HG03139 (cell line): ENCODE data around the gene COL20A1.
"Not testable (repeated sequence)": the region's sequence is repeated elsewhere in the genome, so short reads cannot be mapped to it uniquely, and the experiment has no call there.

Experiments
- ATAC-seq: cut with Tn5 transposase; IDR thresholded peaks from one replicate; pipeline ENCODE4 v1.9.1; 2021; ENCODE audit not compliant: unreplicated experiment

COL20A1 gene

GRCh38 chr20:63290136-63290676, 2.8 kb upstream of the COL20A1 start:
- ATAC-seq: no peak

DNA sequence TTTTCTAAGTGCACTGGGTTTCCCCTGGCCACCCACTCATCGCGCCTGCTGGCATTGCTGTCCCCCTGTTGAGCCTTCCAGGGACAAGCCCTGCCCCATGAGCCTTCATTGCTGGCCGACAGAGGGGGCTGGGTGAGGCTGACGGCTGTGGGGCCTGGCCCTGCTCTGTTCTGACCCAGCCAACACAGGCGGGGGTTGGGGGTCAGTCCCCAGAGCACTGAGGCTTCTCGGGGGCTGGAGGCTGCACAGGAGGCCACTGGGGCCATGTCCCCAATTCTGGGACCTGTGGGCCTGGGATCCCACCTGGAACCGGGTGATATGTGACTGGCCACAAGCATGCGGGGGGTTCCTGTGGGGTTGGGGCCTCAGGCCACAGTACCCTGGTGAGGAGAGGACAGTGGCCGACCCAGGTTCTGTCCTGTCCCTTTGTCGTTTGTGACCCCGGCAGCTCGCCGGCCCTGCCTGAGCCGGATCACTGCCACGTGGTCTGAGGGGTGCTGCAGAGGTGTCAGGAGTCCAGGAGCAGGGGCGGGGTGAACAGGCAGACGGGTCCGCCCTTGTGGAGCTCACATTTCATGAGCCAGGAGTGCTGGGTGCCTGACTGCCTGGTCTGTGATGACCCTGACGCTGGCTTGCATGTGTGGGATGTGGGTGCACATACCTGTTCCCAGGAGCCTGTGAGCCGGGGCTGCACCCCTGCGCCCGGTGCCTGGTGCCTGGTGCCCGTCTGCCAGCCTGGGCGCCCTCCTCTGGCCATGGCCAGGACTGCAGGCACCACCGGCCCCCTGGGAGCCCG, 2.1 kb upstream of the COL20A1 start:
- no peak for ATAC-seq

- ATAC-seq: no peak
Observed at GRCh38 chr20:63291811-63292210, 1.2 kb upstream of the COL20A1 start.

- no peak for ATAC-seq
Observed at GRCh38 chr20:63292292-63292701, 689 bp upstream of the COL20A1 start.

DNA sequence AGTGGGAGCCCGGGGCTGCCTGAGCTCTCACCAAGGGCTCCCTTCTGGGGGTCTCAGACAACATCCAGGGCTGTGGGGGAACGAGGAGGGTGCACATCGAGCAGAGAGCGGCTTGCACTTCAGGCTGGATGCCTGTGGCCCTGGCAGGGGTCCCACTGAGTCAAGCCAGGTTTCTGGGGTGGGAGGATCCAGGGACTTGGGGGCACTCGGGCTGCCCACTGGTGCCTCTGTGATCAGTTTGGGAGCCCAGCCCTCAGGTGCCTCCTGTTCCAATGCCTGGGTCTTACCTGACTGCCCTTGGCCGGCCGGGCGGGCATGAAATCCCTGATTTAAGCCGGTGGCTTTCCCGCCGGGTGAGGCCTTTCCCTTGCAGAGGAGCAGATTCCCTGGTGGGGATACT, 470 bp downstream of the COL20A1 start:
- ATAC-seq: no peak

- ATAC-seq: no peak
Observed at GRCh38 chr20:63293871-63294535, 1.0 kb downstream of the COL20A1 start.

DNA sequence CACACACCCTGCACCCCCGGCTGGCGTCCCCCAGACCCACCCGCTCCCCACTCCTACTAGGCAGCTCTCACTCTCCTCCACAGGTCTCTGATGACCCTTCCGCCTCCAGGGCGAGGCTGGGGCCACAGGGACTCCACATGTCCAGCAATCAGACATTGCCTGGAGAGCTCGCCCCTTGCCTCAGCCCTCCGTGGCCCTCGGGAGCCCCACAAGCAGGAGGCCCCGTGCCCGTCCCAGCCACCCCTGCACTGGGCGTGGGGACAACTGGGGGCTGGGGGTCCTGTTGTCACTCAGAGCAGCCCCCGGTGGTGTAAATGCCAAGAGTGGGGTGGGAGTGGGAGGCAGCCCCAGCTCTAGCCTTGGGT, 1.5 kb downstream of the COL20A1 start:
- ATAC-seq: no peak

DNA sequence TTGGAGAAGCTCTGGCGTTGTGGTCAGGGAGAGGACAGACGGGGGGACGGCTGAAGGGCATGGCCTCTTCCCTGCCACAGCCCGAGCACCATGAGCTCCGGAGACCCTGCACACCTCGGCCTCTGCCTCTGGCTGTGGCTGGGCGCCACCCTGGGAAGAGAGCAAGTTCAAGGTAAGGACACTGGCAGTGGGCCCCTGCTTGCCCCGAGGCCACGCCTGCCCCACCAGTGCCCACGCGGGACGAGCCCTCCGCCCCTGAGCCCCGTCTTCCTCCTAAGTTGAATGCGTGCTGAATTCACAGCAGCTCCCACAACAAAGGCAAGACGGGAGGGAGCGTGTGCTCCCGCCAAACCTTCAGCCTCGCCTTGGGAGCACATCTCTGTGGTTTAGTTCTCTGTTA, 2.0 kb downstream of the COL20A1 start:
- ATAC-seq: no peak

DNA sequence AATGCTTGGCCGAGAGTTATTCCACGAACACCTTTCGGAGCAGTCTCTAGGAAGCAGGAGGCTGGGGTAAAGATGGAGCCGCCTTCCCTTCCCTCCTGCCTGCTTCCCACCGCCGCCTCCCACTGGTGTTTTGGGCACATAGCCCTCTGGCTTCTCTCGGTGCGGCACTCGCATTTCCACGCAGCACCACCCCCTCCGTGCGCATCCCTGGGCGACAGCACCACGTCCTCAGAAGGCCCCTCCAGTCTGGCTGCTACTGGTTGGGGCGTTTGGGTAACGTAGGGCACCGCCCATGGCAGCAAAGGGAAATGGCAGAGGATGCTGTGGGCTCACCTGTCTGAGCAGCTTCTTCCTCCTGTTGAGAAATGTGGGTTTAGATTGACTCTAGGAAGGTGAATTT, 2.4 kb downstream of the COL20A1 start:
- no peak for ATAC-seq

DNA sequence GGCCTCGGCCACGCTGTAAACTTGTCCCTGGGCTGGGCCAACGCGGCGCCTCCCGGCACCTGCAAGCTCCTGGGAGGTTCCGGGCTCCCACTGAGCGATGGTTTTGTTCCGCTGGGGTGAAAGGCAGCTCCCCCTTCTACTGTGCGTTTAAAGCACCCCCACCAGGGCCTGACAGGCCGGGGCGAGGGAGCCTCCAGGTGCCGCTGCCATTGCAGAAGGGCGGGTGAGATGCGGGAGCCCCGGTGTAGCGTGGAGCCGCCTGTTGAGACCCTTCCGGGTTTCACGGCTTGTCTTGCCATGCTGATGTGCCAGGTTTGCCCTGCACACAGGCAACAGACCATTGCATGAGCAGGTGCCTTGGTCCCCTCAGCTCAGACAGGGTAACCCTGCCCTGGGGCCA, 2.9 kb downstream of the COL20A1 start:
- ATAC-seq: no peak

DNA sequence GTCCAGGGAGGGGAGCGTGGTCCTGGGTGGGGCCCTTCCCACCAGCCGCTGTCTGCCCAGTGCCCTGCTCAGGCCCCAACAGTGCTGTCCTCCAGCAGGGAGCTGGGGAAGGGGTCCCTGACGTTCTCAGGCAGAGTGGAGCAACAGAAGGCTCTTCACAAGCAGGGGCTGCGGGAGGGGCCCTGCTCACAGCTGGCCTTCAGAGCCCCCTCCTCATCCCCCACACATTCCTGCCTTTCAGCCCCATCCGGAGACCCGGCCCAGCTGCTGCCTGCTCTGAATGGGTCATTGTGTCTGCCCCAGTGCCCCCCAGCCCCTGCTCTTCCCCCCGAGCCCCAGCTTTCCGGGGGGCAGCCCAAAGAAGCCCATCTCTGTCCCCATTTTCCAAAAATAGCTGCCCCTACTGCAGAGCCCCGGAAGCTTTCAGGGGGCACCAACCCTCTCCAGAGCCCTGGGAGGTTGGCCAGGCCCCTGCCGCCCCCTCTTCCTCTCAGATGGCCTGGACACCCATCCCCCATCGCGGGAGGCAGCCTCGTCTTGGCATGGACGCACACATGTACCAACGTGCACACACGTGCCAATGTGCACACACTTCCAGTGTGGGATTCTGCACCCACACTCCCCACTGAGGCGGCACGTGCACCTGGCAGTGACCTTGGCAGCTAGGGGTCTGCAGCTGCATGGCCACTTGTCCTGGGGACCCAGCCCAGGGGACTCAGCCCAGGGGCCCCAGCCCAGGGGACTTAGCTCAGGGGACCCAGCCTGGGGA, 3.7 kb downstream of the COL20A1 start:
- ATAC-seq: no peak

DNA sequence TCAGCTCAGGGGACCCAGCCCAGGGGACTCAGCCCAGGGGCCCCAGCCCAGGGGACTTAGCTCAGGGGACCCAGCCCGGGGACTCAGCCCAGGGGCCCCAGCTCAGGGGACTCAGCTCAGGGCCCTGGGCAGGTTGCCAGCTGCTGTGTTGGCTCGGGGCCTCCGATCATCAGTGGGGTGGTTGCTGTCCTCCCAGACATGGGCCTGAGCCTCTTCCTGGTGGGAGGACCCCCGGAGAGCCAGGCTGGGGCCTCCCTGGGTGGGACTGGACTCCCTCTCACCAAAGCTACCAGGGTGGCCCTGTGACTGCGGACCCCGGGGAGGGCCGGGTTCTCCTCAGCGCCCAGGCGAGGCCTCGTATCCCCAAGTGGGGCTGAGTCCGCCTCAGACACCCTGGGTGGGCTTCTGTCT, 4.4 kb downstream of the COL20A1 start:
- no peak for ATAC-seq

GRCh38 chr20:63297796-63298572, 5.0 kb downstream of the COL20A1 start:
- ATAC-seq: no peak

DNA sequence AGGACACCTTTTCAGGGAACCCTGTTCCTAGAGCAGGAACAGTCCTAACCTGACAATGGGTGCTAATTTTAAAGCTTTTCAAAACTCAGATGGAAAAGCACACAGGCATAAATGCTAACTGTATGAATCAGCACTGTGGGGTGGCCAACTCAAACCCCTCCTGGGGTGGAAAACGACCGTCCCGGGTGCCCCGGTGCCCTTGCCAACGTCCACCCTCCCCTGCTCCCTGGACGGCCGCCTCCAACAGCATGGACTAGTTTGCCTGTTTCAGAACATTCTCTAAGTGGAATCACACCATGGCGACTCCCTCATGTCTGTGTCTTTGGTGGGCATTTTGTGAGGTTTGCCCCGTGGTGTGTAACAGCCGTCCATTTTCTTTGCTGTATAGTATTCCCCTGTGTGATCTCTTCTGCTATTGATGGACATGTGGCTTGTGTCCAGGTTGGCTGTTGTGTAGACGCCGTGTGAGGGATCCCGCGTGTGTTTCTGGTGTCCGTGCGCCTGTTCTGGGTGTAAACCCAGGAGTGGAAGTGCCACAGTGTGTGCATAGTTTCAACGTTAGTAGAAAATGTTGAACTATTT, 5.8 kb downstream of the COL20A1 start:
- no peak for ATAC-seq

DNA sequence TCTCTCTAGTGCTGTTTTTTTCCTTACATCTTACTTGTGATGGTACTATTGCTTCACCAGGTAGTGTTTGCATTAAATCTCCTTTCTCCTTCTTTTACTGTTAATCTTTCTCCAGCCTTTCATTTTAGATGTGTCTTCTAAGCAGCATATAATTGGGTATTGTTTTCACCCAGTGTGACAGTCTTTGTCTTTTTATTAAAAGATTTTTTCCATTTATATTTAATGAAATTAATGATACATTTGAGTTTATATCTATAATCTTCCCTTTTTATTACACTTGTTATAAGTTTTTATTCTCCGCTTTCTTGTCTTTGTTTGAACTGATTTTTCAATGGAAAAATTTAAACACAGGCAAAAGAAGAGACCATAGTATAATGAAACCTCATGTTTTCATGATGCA, 8.7 kb downstream of the COL20A1 start:
- ATAC-seq: no peak

DNA sequence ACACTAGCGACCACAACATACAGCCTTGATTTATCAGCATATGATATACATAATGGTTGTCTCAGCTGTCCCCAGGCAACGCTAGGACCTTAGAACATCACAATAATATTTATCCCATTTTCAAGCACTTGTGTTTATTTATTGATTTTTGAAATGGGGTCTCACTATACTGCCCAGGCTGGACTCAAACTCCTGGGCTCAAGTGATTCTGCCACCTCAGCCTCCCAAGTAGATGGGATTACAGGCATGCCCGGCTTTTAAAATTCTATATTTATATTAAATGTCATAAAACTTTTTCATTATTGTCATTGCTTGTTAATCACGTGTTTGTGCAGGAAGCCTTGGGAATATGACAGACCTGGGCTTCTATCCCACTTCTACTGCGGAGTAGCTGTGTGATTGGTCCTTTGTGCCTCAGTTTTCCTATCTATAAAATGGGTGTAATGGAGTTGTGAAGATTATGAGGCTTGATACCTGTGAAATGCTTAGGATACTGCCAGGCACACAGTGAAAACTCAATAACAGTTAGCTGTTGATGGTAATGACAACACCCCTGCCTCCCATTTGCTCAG, 10.2 kb downstream of the COL20A1 start:
- no peak for ATAC-seq

- no peak for ATAC-seq
Observed at GRCh38 chr20:63305393-63305792, 12.4 kb downstream of the COL20A1 start.

GRCh38 chr20:63305933-63306672, 13.1 kb downstream of the COL20A1 start:
- ATAC-seq: not testable (repeated sequence)
